Endothelial cell of umbilical vein (primary cell): ENCODE data around the gene CCL7. TPM values are rescaled to one million over a fixed set of nuclear protein-coding genes. Genes with fewer than 3 reads are reported as not detected.

Source experiments
- BruUV-seq: library from RNA; stranded (reverse); fragments of 400-500 nt; replicated peaks from 2 replicates; lab custom pipeline; 2021; lab: Mats Ljungman, UMichigan
- CTCF ChIA-PET: fragments of 300-600, 350-600 bp; sonication (Branson Sonifier 250); formaldehyde crosslinking; loops from one replicate; lab custom pipeline; 2021; ENCODE audit warnings: antibody characterized with exemption, inconsistent platforms; lab: Charles Lee
- POLR2A ChIA-PET: fragments of 300-600, 350-600 bp; sonication (Branson Sonifier 250); formaldehyde crosslinking; loops from one replicate; lab custom pipeline; 2021; ENCODE audit warnings: antibody characterized with exemption, inconsistent platforms; lab: Charles Lee
- DNase-seq: peaks from one replicate; pipeline ENCODE4 v3.0.0-alpha.2; 2011; ENCODE audit warnings: low read depth, low spot score
- FAIRE-seq: peaks from 2 replicates; lab custom pipeline; 2011; peaks lifted over from hg19 to GRCh38; lab: Jason Lieb, UNC
- H2AFZ ChIP-seq: 2 replicates; pipeline ENCODE4 v1.6.0; 2012; ENCODE audit warnings: low read depth, low read length, control low read depth, inconsistent platforms
- H3K27ac ChIP-seq: 2 replicates; pipeline ENCODE4 v1.5.1; 2011; ENCODE audit warnings: low read depth, mild to moderate bottlenecking, control low read depth, low read length, moderate library complexity; ENCODE audit not compliant: insufficient read depth
- H3K27me3 ChIP-seq, 2 experiments: 2 replicates each; pipeline versions ENCODE4 v1.6.0 to v1.6.1; 2011; ENCODE audit warnings: low read length in 2 of 2, mixed read lengths in 1 of 2; ENCODE audit not compliant: control insufficient read depth in 2 of 2, insufficient read depth in 2 of 2
- H3K36me3 ChIP-seq, 2 experiments: 2 replicates in 1 of 2; 3 replicates in 1 of 2; pipeline ENCODE4 v1.5.1; 2011; ENCODE audit warnings: low read length in 2 of 2, mild to moderate bottlenecking in 1 of 2, moderate library complexity in 1 of 2; ENCODE audit not compliant: control insufficient read depth in 2 of 2, insufficient read depth in 2 of 2; ENCODE audit errors: extremely low read depth in 1 of 2
- H3K4me1 ChIP-seq: 3 replicates; pipeline ENCODE4 v1.5.1; 2011; ENCODE audit warnings: mild to moderate bottlenecking, low read length; ENCODE audit not compliant: control insufficient read depth, insufficient read depth; ENCODE audit errors: extremely low read depth
- H3K4me2 ChIP-seq: 2 replicates; pipeline ENCODE4 v1.6.1; 2011; ENCODE audit warnings: low read length, control low read depth, mixed read lengths; ENCODE audit not compliant: insufficient read depth
- H3K4me3 ChIP-seq, 3 experiments: fragments of 200-600 bp in 1 of 3; sonication (generic), shearing (Covaris generic) in 1 of 3; replicated peaks in 1 of 3; 2 replicates each; pipeline ENCODE4 v1.5.1; 2011 to 2016; ENCODE audit warnings: control low read depth in 3 of 3, low read length in 3 of 3, mild to moderate bottlenecking in 2 of 3, inconsistent platforms in 1 of 3, low read depth in 1 of 3, moderate library complexity in 1 of 3; ENCODE audit not compliant: insufficient read depth in 1 of 3
- H3K79me2 ChIP-seq: 2 replicates; pipeline ENCODE4 v1.6.0; 2012; ENCODE audit warnings: low read length, inconsistent platforms; ENCODE audit not compliant: control insufficient read depth, insufficient read depth
- H3K9ac ChIP-seq: replicated peaks from 2 replicates; pipeline ENCODE3; 2011; ENCODE audit warnings: low read length, control low read depth; ENCODE audit not compliant: insufficient read depth; ENCODE audit errors: extremely low read depth
- H3K9me1 ChIP-seq: replicated peaks from 3 replicates; pipeline ENCODE4 v1.6.0; 2011; ENCODE audit warnings: mild to moderate bottlenecking, low read length; ENCODE audit not compliant: control insufficient read depth, insufficient read depth; ENCODE audit errors: extremely low read depth
- H3K9me3 ChIP-seq: replicated peaks from 2 replicates; pipeline ENCODE4 v1.5.1; 2012; ENCODE audit warnings: low read length, inconsistent platforms; ENCODE audit not compliant: control insufficient read depth, insufficient read depth
- H4K20me1 ChIP-seq: replicated peaks from 2 replicates; pipeline ENCODE3; 2011; ENCODE audit warnings: mild to moderate bottlenecking, low read length; ENCODE audit not compliant: control insufficient read depth, insufficient read depth; ENCODE audit errors: extremely low read depth
- CTCF ChIP-seq, 2 donors: IDR thresholded peaks; 1 replicate in 1 of 2; 2 replicates in 1 of 2; pipeline ENCODE4 v1.5.1; 2011; ENCODE audit warnings: low read length in 2 of 2, mild to moderate bottlenecking in 2 of 2, moderate library complexity in 2 of 2, control low read depth in 1 of 2, inconsistent platforms in 1 of 2, low read depth in 1 of 2; ENCODE audit not compliant: insufficient read depth in 1 of 2; ENCODE audit errors: extremely low read depth in 1 of 2
- EZH2 ChIP-seq: IDR thresholded peaks from 2 replicates; pipeline ENCODE4 v1.6.1; 2012; ENCODE audit warnings: borderline replicate concordance, low read depth, mild to moderate bottlenecking, moderate library complexity, low read length, inconsistent platforms; ENCODE audit not compliant: severe bottlenecking
- FOS ChIP-seq: IDR thresholded peaks from 2 replicates; pipeline ENCODE4 v1.6.1; 2011; ENCODE audit warnings: mild to moderate bottlenecking, low read length, moderate library complexity, borderline replicate concordance; ENCODE audit not compliant: insufficient read depth
- GATA2 ChIP-seq: IDR thresholded peaks from 2 replicates; pipeline ENCODE4 v1.7.0; 2011; ENCODE audit warnings: low read depth, mild to moderate bottlenecking, moderate library complexity, mixed read lengths, low read length; ENCODE audit not compliant: insufficient read length, insufficient read depth
- JUN ChIP-seq: IDR thresholded peaks from 2 replicates; pipeline ENCODE4 v1.6.1; 2011; ENCODE audit warnings: borderline replicate concordance, low read depth; ENCODE audit not compliant: insufficient read length, insufficient read depth
- MAX ChIP-seq: IDR thresholded peaks from 2 replicates; pipeline ENCODE4 v1.6.1; 2011; ENCODE audit not compliant: insufficient read depth, insufficient read length
- MYC ChIP-seq: IDR thresholded peaks from one replicate; pipeline ENCODE4 v1.6.1; 2011; ENCODE audit warnings: mild to moderate bottlenecking, low read depth, low read length
- POLR2A ChIP-seq: IDR thresholded peaks from 2 replicates; pipeline ENCODE4 v1.6.1; 2012; ENCODE audit warnings: low read depth, mild to moderate bottlenecking, control low read depth, low read length
- POLR2AphosphoS5 ChIP-seq: IDR thresholded peaks from 2 replicates; pipeline ENCODE4 v1.6.1; 2012; ENCODE audit warnings: low read depth, mild to moderate bottlenecking, control low read depth, low read length, moderate library complexity; ENCODE audit not compliant: insufficient read depth
- dilution Hi-C: fragments of 300-500 bp; cut with MboI; formaldehyde crosslinking; loops from one replicate; pipeline ENCODE4 v1.15.0; 2019; ENCODE audit warnings: low sequenced_read_pairs; ENCODE audit not compliant: extremely low pct_ligation_motif_present
- intact Hi-C: fragments of 100-400 bp; cut with micrococcal nuclease; formaldehyde crosslinking; loops from one replicate; pipeline ENCODE4 v1.10.0; 2022
- polyA plus RNA-seq, 4 experiments: library from polyadenylated mRNA; depleted of rRNA in 3 of 4; stranded (reverse) in 3 of 4; unstranded in 1 of 4; fragments of >200 nt; gene quantifications; 2 replicates each; pipeline versions ENCODE4 v1.2.1 to v1.2.3, GENCODE V29; 2011 to 2012; ENCODE audit warnings: missing spikeins in 1 of 4
- total RNA-seq: library from RNA; stranded (reverse); gene quantifications from 2 replicates; pipeline ENCODE4 v1.2.3, GENCODE V29; 2021

Gene CCL7
- total and polyA plus RNA-seq, 2 donors (not counting 3 experiments of a cell fraction or from before 2014, with no cell fraction given) = 0.25 TPM; not detected in 1

GRCh38 chr17:34222722-34223497, 47.1 kb upstream of the CCL7 start:
- no peaks in the 10 kb centered on the region for H3K79me2 ChIP-seq
- H3K9me1 ChIP-seq = no peaks in the 10 kb centered on the region
- dilution Hi-C loops (loop anchor here (25.0 kb wide), 1 partner anchor 89 kb away; the partner anchor contains the start of gene CCL8), intact Hi-C loops (no loop called here)
- peaks cover 12% of the 10 kb centered on the region in 2 experiments for H3K27me3 ChIP-seq
- no peak for FAIRE-seq
- H3K4me2 ChIP-seq = no peak overlapping the region
- no peaks in the 10 kb centered on the region for H4K20me1 ChIP-seq
- no peak overlapping the region for H3K9ac ChIP-seq
- no peak overlapping the region for H3K4me3 ChIP-seq
- CTCF ChIA-PET = interaction anchor here (1.6 to 2.8 kb wide), 2 partner anchors 22 to 139 kb away, joined by 6 to 9 read pairs; no protein-coding TSS in a partner anchor
- POLR2A ChIA-PET = no interaction called here
- H3K9me3 ChIP-seq = no peaks in the 10 kb centered on the region
- no TSS peak for BruUV-seq
- H3K27ac ChIP-seq = no peak overlapping the region
- no peak for DNase-seq
- H3K36me3 ChIP-seq = no peaks in the 10 kb centered on the region
- H3K4me1 ChIP-seq = peaks cover 4% of the 10 kb centered on the region
- no peak overlapping the region for H2AFZ ChIP-seq
- TF ChIP-seq GATA2 (no peak), EZH2 (no peak), FOS (no peak), CTCF (IDR thresholded peaks at IDR 0.05; ENCODE audit: extremely low read depth in 1 of 2, insufficient read depth in 1 of 2, low read depth in 1 of 2, low read length in 2 of 2) (no peak), POLR2A (no peak), MYC (no peak), MAX (no peak), POLR2AphosphoS5 (no peak), JUN (no peak)
